PFSK-1 (cell line): ENCODE data around the gene ACR.

Experiments used
- POLR2AphosphoS5 ChIP-seq: IDR thresholded peaks from 2 replicates; pipeline ENCODE4 v1.6.1; 2012; ENCODE audit warnings: low read depth, mild to moderate bottlenecking, control low read depth, low read length, moderate library complexity
- REST ChIP-seq, 2 experiments: IDR thresholded peaks; 2 replicates each; pipeline versions ENCODE4 v1.6.1 to v1.8.0; 2011 to 2012; ENCODE audit warnings: low read depth in 2 of 2, low read length in 2 of 2, control low read depth in 1 of 2, inconsistent platforms in 1 of 2, mild to moderate bottlenecking in 1 of 2, moderate library complexity in 1 of 2; ENCODE audit not compliant: insufficient read depth in 1 of 2
- SIN3A ChIP-seq: IDR thresholded peaks from 2 replicates; pipeline ENCODE4 v1.6.1; 2012; ENCODE audit warnings: mild to moderate bottlenecking, low read length, moderate library complexity, borderline replicate concordance; ENCODE audit not compliant: insufficient read depth
- TAF1 ChIP-seq: IDR thresholded peaks from 2 replicates; pipeline ENCODE4 v1.6.1; 2012; ENCODE audit warnings: low read length, control low read depth, borderline replicate concordance; ENCODE audit not compliant: insufficient read depth

- TF ChIP-seq POLR2AphosphoS5: no peak
- no peak for TF ChIP-seq SIN3A
- TF ChIP-seq REST (IDR thresholded peaks at IDR 0.05; ENCODE audit: insufficient read depth in 1 of 2, low read depth in 2 of 2, low read length in 2 of 2): no peak
- TF ChIP-seq TAF1: no peak
Measured at GRCh38 chr22:50697667-50698506, 40.1 kb upstream of the ACR start.
